Measurements from ENCODE around the gene NAV2.

NAV2 gene

DNA sequence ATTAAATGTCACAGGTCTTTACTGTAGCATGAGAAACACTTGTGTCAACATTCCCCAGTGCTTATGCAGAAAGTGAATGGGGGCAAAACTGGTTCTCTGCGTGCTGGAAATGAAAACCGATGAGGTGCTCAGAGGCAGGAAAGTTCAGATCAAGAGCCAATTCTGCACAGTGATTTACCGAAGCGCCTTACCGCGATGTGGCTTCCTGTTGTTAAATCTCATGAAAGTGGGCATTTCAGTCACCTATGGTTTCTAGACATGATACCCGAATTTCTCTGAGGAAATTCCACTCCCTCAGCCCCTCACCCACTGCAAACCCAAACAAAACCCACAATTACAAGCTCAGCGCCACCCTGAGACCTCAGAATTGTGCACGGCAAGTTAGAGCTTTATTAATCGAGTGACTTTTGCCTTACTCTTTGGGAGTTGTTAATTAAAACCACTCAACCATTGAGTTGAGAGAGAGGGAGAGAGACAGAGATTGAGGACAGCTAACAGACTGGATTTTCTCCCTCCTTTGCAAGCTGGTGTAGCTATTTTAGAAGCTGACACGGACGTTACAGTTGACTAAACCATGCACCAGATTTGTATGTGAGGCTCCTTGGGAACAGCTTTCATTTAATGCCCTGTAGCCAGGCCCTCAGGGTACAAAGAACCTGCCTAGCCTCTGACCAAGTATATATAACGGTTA, 251.2 kb downstream of the NAV2 start:
- DNase-seq (ENCODE audit: low read depth in 4 of 4, low spot score in 1 of 4), result no peak

DNA sequence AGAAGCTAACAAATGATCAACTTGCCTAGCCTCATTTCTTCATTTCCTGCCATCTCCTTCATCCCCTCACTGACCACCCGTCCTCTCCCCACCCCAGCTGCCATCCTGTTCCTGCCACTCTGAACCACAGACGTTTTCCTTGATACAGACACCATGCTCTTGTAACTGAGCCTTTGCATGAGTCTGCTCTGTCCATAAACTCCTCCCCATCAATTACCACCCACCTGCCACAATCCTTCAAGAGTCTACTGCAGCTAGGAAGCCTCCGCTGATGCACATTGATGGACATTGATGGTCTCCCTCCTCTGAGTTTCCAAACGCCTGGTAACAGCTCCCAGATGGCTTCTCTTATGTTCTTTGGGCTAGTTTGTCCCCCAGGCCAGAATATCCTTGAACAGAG, 253.8 kb downstream of the NAV2 start:
- no peak for DNase-seq (ENCODE audit: low read depth in 4 of 4, low spot score in 1 of 4)

DNA sequence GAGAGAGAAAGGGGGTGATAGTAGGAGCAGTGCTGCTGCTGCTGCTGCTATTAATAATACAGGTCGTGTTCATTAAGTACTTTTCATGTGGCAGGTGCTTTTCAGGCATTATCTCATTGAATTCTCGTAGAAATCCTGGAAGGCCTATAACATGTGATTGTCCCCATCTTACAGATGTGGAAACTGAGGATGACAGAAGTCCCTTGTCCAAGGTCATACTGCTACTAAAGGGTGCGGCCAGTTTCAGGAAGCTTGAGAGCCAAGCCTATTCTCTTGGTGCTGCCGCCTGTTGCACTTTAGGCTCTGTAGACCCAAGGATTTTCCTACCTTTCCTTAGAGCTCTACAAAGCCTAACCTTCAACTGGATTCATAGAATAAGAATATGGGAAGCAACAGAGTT, 254.3 kb downstream of the NAV2 start:
- no peak for DNase-seq (ENCODE audit: low read depth in 4 of 4, low spot score in 1 of 4)

DNA sequence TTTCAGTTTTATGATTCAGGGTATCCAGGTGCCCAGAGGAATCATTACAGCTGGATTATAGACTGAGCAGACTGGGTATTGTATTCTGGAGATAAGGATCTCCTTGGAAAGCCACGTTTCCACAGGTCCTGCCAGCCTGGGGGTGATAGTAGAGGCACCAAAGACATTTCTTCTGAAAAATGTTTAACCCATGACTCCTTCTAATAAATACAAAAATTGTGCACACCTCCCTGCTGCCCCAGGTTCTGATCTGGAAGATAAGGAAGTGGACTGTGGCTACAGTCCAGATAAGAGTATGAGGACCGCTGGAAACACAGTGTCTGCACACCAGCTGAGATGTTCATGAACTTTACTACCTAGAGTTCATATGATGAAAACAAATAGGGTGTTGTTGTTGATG, 255.2 kb downstream of the NAV2 start:
- DNase-seq (ENCODE audit: low read depth in 4 of 4, low spot score in 1 of 4), result no peak

DNA sequence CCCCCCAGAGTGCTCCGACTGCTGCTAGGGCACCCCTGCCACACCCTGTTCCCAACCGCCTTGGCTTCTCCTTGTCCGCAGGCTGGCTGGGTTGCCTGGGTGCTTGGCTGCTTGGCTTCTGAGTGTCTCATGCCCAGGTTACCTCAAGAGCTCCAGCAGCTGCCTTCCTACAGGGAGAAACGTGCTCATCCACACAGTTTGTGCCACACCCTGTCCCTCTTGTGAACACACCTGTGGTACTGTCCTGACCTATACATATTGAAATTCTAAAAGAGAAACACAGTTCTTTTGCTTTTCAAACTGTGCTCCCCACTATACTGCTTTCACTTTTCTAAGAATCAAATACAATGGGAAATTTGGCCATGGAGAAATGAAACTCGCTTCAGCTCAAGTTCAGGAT, 256.2 kb downstream of the NAV2 start:
- no peak for DNase-seq (ENCODE audit: low read depth in 4 of 4, low spot score in 1 of 4)

DNA sequence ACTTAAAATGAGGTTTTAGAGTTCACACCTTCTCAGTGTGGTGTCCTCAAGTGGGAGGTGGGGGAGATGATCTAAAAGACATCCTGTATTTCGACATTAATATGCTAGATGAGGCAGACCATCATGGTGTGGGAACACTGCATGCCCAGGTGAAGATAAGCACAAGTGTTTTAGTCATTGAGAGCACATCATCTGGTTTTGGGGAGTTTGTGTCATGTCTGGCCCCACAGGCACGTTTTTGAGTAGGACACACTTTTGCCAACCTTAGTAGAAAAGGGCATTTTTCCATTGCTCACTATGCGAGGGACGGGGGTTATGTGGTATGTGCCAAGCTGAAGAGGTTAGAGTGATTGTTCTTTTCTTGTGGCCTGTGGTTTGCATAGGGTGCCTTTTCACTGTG, 258.3 kb downstream of the NAV2 start:
- DNase-seq (ENCODE audit: low read depth in 4 of 4, low spot score in 1 of 4), result no peak

DNA sequence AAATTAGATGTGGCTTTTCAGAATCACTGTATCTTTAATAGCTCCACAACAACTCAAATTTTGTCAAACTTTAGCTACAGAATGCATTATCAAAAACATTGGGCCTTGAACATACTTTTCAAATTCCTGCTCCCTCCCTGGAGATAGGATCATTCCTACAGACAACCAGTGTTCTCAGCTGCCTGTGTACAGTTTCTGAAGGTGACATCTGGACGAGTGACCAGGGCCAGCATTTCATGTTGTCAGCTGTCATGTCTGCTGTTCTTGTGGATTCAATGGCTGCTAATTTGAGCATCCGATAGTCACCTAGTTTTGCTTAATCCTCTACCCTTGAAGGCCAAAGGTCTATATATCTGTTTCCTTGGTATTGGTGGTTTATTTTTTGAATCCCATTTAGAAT, 259.5 kb downstream of the NAV2 start:
- DNase-seq (ENCODE audit: low read depth in 4 of 4, low spot score in 1 of 4), result no peak

DNA sequence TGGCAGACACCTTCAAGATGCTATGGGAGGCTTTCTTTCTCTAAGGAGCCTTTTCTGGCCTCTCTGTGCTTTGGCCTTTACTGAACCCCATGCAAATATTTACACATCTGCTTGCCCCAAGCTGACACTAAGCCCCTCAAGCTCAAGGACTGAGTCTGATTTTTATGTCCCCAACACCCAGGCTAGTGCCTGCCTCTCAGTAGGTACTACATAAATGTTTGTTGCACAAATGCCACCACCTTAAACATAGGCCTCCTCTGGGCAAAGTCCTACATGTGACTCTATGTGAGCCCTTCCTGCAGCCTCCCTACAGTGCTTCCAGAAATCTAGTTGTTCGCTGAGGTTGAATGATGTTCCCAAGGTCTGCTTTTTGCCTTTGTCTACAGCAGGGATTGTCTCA, 260.0 kb downstream of the NAV2 start:
- no peak for DNase-seq (ENCODE audit: low read depth in 4 of 4, low spot score in 1 of 4)

DNA sequence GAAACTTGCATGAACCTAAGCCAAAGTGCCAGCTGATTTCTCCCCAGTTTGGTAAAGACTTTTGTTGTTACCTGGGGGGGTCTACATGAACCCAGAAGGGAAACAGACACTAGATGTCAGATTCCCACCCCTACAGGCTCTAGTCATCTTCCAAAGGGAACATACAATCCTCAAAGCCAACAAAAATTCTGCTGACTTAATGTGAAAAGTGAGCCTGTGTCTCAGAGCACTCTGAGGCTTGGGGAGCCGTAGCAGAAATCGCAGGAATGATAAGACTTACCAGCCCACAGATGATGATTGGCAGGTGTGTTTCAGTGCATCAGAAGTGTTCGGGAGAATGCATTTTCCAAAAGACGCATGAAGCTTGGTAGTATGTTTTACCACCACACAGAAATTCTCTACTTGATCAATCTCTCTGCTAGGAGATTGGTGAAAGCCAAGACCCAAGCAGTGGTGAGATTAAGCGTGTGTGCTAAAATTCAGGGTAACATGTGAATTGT, 260.5 kb downstream of the NAV2 start:
- DNase-seq (ENCODE audit: low read depth in 4 of 4, low spot score in 1 of 4), result no peak

DNA sequence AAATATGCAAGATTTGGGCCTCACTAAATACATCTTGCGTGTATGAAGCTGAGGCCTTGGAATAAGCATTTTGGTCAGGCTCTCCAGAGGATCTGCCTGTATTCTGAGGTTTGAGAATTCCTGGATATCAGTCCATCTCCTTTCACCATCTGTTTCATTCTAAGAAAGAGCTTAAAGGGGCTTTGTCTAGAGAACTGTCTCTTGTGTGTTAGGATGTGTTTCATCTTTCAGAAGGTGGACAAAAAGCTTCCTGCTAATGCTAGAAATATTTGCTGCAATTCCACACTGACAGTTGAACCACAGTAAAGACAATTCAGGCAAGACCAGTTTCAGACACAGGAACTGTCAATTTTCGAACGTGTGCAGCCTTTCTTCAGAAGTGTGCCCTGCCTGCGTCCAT, 262.2 kb downstream of the NAV2 start:
- DNase-seq (ENCODE audit: low read depth in 4 of 4, low spot score in 1 of 4), result no peak

DNA sequence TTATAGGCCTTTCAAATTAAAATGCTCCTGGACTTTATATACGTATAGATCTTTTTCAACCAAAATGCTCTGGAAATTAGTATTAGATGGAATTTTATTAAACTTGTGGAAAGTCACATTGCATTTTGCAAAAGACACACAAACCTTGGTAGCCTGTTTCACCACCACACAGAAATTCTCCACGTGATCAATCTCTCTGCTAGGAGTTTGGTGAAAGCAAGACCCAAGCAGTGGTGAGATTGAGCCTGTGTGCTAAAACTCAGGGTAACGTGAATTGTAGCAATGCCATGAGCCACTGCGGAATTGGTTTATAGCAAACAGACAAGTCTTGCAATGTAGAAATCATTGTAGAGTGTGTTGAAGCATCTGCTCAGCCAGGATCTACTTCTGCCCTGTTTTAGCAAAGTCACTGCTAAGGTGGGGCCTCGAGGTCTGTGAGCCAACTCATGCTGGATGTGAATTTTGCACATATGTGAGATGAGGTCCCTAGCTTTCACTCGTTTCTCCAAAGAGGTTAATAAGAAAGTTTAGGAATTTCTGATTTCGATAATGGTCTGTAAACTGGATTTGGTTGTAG, 262.9 kb downstream of the NAV2 start:
- DNase-seq (ENCODE audit: low read depth in 4 of 4, low spot score in 1 of 4), result no peak

DNA sequence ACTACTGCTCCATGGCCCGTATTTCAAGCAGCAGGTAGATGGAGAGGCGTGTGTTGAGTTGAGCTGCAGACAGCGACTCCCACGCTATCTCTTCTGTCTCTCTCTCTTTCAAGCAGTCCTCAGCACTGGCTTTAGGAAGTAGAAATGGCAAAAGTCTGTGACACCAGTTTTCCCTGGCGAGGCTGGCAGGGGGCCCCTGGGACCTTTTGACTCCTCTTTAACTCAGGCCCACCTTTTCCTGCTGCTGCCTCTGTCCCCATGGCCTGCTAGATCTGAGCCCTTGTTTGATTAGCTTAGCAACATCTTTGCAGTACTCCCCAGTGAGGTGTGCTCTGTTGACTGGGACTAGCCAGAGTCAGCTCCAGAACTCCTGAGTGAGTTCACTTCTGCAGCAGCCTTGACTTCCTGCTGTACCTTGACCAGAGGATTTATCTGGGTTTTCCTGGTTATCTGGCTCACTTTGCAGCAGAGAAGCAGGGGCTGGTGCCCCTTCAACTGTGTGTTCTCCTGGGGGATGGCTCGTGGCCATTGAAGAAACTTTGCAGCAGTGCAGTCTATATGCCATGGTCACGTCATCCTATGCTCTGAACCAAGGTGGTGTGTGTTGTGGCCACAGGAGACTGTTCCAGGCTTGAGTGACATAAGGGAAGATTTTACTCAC, 263.8 kb downstream of the NAV2 start:
- DNase-seq (ENCODE audit: low read depth in 4 of 4, low spot score in 1 of 4), result no peak

DNA sequence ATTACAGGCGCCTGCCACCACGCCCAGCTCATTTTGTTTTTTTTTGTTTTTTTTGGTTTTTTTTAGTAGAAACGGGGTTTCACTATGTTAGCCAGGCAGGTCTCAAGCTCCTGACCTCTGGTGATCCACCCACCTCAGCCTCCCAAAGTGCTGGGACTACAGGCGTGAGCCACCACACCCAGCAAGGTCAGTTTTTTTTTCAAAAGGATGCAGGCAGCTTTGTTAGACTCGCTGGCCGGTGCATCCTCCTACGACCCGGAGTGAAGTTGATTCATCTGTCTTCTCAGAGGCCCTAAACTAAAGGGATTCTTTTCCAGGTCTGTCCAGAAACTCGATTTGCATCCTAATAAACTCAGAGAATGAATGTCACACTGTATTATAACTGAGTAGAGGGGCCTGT, 265.3 kb downstream of the NAV2 start:
- DNase-seq (ENCODE audit: low read depth in 4 of 4, low spot score in 1 of 4), result no peak

DNA sequence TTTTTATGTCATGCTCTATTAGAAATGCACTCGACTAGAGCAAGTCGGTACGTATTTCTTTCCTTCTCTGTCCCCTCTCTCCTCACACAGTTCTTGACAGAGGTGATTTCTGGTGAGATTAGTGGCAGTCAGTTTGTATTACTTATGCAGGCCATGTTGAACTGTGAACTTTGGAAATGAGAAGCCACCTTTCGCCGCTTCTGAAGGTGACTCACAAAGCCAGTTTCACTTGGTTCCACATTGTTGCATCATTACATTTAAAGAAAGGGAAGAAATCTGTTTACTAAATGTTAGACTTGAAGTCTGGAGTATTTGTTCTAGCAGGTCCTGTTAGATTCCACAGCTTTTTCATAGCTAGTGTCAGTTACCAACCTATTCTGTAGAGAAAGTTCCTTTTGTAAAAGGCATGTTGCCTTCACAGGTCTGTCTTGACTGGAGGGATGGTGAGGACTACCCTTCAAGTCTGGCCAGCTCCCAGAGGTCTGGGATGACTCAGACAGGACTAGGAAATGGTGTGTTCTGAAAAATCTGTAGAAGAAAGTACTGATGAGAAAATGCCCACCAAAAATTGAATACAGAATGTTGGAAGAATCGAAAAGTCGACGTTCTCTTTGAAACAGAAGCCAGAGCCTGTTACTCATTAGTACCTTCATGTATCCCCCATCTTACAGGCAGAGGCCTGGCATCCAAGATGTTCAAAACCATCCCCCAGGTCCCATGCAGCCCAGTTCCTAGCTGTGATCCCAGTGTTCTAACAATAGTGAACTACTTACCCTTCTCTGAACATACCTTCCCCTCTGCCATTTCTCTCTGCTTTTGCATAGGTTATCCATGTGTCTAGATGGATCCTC, 266.3 kb downstream of the NAV2 start:
- no peak for DNase-seq (ENCODE audit: low read depth in 4 of 4, low spot score in 1 of 4)

DNA sequence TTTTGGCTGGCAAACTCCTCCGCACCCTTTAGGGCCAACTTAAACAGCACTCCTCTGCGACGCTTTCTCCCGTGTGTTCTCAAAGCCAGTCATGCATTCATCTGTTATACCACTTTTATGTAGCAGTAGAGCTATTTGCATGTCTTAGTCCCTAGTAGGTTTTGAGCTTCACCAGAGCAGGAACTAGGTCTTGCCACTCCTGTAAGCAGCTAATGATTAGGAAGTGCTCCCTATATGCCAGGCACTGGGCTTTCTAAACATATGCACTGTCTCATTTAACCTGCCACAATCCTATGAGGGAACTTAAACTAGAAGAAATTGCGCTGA, 266.8 kb downstream of the NAV2 start:
- DNase-seq (ENCODE audit: low read depth in 4 of 4, low spot score in 1 of 4), result no peak

DNA sequence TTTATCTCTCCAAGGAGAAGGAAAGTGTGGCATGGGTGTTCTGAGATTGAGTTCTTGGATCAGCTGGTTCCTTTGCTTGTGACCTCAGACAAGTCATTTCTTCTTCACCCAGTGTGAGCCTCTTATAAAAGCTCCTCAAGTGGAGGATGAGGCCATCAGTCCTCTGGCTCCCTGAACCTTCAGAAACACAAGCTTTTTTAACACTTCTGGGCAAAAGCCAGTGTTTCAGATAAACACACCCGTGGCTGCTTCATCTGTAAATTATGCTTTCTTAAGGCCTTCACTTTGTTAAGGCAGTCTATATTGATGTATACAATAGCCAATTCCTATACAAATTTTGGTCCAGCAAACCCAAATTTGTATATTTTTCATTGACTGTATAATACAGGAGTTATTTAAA, 267.8 kb downstream of the NAV2 start:
- no peak for DNase-seq (ENCODE audit: low read depth in 4 of 4, low spot score in 1 of 4)

DNA sequence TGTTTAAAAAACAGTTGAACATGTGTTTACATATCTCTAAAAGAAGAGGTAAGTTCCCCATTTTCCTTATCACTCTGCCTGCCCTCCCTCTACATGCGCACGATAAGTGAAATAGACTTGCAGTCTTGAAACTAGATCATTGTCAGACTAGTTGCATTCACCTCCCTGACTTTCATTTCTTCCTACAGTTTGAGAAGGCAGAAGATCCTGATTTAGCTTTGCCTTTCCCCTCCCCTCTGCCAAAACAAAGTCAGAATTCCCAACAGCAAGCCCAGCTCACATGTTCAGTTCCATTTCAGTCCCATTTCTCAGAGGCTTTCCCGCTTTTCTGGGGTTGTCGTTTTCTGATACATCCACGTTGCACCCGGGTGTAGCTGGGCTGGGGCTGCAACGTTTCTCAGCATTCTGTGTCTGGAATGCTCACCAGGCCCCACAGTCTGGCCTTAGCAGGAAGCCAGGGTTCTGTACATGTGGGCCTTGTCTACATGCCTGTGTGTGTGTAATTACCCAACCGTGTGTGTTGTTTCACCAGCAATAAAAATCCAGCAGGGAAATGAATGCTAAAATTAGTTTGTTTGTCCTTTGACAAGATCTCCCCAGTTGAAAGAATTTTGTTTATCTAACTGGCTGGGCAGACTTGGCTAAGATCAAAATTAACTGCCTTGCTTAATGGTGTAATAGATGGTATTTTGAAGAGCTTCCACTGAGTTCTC, 268.5 kb downstream of the NAV2 start:
- DNase-seq (ENCODE audit: low read depth in 4 of 4, low spot score in 1 of 4), result no peak

DNA sequence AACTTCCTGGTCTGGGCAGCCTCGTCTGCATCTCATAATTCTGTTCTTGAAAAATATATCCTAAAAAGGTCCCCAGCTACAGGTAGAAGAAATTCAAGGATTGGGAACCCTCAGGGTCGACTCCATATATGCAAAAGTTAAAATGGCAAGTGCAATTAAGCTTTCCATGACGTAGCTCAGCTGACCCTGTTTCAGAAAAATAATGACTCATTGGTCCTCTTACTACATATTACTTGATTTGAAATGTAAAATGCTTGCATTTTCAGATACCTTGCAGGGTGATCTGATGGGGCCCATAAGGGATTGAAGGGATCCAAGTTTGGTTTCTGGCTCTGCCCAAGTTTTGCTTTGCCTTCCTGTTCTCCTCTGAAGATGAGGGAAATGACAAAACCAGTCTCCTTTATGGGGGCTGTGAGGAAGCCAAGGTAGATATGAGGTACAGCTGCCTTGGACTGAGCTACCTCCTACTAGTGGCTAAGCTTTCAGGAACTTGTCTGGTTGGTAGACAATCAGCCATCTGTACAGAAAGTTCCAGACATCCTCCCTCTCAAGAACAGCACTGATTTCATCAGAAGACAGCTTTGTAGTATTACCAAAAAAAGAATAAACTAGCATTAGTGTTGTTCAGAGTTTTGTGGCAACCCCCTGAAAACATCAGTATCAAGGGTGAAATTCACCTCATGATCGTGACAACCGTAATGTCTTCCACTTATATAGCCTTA, 270.3 kb downstream of the NAV2 start:
- DNase-seq (ENCODE audit: low read depth in 4 of 4, low spot score in 1 of 4), result no peak

DNA sequence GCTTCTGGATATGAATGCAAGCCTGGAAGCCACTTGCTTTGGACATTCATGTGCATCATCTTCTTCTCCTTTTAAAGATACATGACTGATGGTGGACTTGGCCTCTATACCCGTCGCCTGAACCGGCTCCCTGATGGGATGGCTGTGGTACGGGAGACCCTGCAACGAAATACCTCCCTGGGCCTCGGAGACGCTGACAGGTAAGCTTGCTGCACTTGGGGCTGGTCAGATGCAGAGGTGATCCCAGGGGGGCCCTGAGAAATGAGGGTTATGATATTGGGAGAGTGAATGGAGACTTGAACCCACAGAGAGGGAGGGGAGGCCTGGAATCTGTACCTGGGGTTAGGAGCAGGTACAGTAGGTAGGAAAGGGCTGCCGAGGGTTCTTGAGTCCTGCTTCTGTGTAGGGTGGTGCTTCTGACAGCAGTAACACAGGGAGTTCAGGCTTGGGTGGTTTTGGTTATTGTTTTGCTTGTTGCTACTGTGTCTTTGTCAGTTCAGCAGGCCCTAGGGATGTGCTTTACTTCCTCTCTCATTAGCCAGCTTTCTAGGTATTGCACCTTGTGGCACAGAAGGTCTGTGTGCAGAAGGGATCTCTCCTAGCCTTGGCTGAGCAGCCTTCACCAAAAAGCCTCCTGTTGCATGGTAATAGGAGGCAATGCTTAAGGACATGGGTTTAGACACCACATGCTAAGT, 271.6 kb downstream of the NAV2 start:
- no peak for DNase-seq (ENCODE audit: low read depth in 4 of 4, low spot score in 1 of 4)

DNA sequence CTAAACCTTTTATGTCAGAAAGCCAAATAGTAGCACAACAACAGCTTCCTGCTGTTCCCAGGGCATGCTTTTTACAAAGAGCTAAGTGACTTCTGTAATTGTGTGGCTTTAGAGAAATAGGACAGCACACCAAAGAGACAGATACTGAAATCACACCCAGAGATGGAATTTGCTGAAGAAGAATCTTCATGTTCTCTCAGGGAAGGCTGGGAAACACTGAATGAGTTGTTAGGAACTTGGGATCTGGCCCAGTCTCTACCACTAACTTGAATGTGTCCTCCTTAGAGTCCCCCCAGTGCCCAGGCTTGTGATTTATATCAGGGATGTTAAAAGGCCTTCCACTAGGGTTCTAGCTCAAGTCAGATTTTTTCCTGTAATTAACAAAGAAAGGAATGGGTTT, 272.5 kb downstream of the NAV2 start:
- DNase-seq (ENCODE audit: low read depth in 4 of 4, low spot score in 1 of 4), result no peak

Data from stimulated activated CD4-positive, alpha-beta T cell treated with anti-CD3 and anti-CD28 coated beads, Interleukin-1b, Interleukin-23, amount 100 ng/mL, for 24 hours (primary cell).